Adrenal gland (tissue), 5 donors: ENCODE data around the gene TRIM42.

ENCODE experiments used
- POLR2A ChIP-seq, 2 donors: fragments of 450-650 bp; IDR thresholded peaks; one replicate each; pipeline ENCODE4 v1.6.1; 2017; ENCODE audit warnings: antibody characterized with exemption in 2 of 2, mild to moderate bottlenecking in 2 of 2, moderate library complexity in 1 of 2
- TF ChIP-seq, protein P1 (sequence below), 6 experiments: fragments of 450-650 bp in 4 of 6; fragments of 200-600 bp in 2 of 6; sonication (generic) in 1 of 6; IDR thresholded peaks; 1 replicate in 5 of 6; 2 replicates in 1 of 6; pipeline versions ENCODE4 v1.5.1 to v1.8.0; 2016 to 2021; ENCODE audit warnings: antibody characterized with exemption in 6 of 6, mild to moderate bottlenecking in 2 of 6, moderate library complexity in 1 of 6
- donor health status: DM: no; HTN: no; CAD: no.

GRCh38 chr3:140719841-140720614 lies 42.2 kb downstream of the TRIM42 start:
- TF ChIP-seq, protein P1, sequence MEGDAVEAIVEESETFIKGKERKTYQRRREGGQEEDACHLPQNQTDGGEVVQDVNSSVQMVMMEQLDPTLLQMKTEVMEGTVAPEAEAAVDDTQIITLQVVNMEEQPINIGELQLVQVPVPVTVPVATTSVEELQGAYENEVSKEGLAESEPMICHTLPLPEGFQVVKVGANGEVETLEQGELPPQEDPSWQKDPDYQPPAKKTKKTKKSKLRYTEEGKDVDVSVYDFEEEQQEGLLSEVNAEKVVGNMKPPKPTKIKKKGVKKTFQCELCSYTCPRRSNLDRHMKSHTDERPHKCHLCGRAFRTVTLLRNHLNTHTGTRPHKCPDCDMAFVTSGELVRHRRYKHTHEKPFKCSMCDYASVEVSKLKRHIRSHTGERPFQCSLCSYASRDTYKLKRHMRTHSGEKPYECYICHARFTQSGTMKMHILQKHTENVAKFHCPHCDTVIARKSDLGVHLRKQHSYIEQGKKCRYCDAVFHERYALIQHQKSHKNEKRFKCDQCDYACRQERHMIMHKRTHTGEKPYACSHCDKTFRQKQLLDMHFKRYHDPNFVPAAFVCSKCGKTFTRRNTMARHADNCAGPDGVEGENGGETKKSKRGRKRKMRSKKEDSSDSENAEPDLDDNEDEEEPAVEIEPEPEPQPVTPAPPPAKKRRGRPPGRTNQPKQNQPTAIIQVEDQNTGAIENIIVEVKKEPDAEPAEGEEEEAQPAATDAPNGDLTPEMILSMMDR (IDR thresholded peaks at IDR 0.05): no peak
- no peak for TF ChIP-seq POLR2A (IDR thresholded peaks at IDR 0.05)
